GM19397 (cell line): Measurements from ENCODE around the gene RNF32.

Source experiments
- ATAC-seq: cut with Tn5 transposase; IDR thresholded peaks from one replicate; pipeline ENCODE4 v1.9.1; 2021; ENCODE audit warnings: mild to moderate bottlenecking, moderate library complexity; ENCODE audit not compliant: unreplicated experiment

Gene RNF32

GRCh38 chr7:156725936-156726335 is 85.4 kb downstream of the RNF32 start:
- no peak for ATAC-seq
